Measurements from ENCODE around the gene PTPRS.

GRCh38 chr19:5356428-5356827, 15.8 kb upstream of the PTPRS start:
- TF ChIP-seq, protein P1, sequence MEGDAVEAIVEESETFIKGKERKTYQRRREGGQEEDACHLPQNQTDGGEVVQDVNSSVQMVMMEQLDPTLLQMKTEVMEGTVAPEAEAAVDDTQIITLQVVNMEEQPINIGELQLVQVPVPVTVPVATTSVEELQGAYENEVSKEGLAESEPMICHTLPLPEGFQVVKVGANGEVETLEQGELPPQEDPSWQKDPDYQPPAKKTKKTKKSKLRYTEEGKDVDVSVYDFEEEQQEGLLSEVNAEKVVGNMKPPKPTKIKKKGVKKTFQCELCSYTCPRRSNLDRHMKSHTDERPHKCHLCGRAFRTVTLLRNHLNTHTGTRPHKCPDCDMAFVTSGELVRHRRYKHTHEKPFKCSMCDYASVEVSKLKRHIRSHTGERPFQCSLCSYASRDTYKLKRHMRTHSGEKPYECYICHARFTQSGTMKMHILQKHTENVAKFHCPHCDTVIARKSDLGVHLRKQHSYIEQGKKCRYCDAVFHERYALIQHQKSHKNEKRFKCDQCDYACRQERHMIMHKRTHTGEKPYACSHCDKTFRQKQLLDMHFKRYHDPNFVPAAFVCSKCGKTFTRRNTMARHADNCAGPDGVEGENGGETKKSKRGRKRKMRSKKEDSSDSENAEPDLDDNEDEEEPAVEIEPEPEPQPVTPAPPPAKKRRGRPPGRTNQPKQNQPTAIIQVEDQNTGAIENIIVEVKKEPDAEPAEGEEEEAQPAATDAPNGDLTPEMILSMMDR (IDR thresholded peaks at IDR 0.05), result no peak
- no peak for TF ChIP-seq POLR2A (IDR thresholded peaks at IDR 0.05)

Data from lower leg skin (tissue), 3 donors.